ENCODE data around the gene HOGA1. TPM values are rescaled to one million over a fixed set of nuclear protein-coding genes. Genes with fewer than 3 reads are reported as not detected.

The HOGA1 gene
- total RNA-seq (0.46 and 0.91 TPM in 2 replicates), polyA plus RNA-seq (0.44 and 0.48 TPM in 2 replicates), polyA minus RNA-seq (0.42 and 0.49 TPM in 2 replicates), Bru-seq, nascent RNA (percentile 15 among the genes with signal in this experiment), BruChase-seq, experiment 1, labeled RNA remaining after a 6-hour chase (percentile 35 among the genes with signal in this experiment), BruChase-seq, experiment 2, labeled RNA remaining after a 2-hour chase (percentile 14 among the genes with signal in this experiment)
- 0.41 and 0.44 TPM in 2 replicates for polyA plus RNA-seq (2011; cell fraction: cytosol; rRNA removed)
- 0.60 and 0.61 TPM in 2 replicates for polyA plus RNA-seq (2011; cell fraction: nucleus; rRNA removed)
- polyA plus RNA-seq (2012) = 0.72 and 1.1 TPM in 2 replicates
- 0.41 TPM for polyA minus RNA-seq (2011; cell fraction: cytosol; rRNA and poly(A)+ RNA removed)
- polyA minus RNA-seq (2011; cell fraction: nucleus; rRNA and poly(A)+ RNA removed) = 0.43 and 0.96 TPM in 2 replicates
- long read RNA-seq, partial matches to known transcripts = 0 of 1 reads
- long read RNA-seq, other reads (novel, unspliced or antisense) = 0 of 1 reads

- H3K4me3 ChIP-seq (replicated peaks in 1 of 3; ENCODE audit: insufficient read depth in 1 of 3, low read depth in 1 of 3, low read length in 3 of 3) = no peak within 1 kb of the TSS
- H3K9ac ChIP-seq (replicated peaks; ENCODE audit: extremely low read depth, insufficient read depth, low read length) = no peak within 1 kb of the TSS
- no peaks in the 10 kb centered on the region for H3K36me3 ChIP-seq (ENCODE audit: control insufficient read depth in 2 of 2, extremely low read depth in 1 of 2, insufficient read depth in 2 of 2, low read length in 2 of 2)
- no peaks in the 10 kb centered on the region for H3K27me3 ChIP-seq (ENCODE audit: control insufficient read depth in 2 of 2, insufficient read depth in 2 of 2, low read length in 2 of 2)
- dilution Hi-C loops (cut with MboI; ENCODE audit: extremely low pct_ligation_motif_present, low sequenced_read_pairs) (no loop called here), intact Hi-C loops (cut with micrococcal nuclease) (loop anchor here (1.0 kb wide), 1 partner anchor 12 kb away; no protein-coding TSS in a partner anchor)
- BruUV-seq (replicated peaks) = no TSS peak
- H3K9me3 ChIP-seq (replicated peaks; ENCODE audit: control insufficient read depth, insufficient read depth, low read length) = no peaks in the 10 kb centered on the region
- no peak within 1 kb of the TSS for H3K27ac ChIP-seq (ENCODE audit: insufficient read depth, low read depth, low read length)
- FAIRE-seq (peak; percentile 86), DNase-seq (ENCODE audit: low read depth, low spot score) (peak; percentile 47)
- ChIA-PET CTCF (interaction anchor here (1.2 to 3.0 kb wide), 6 partner anchors 8 to 28 kb away, joined by 3 to 11 read pairs (median 8); partner anchors contain the start of gene ANKRD2), POLR2A (no interaction called here)
- H2AFZ ChIP-seq (ENCODE audit: low read depth, low read length) = peak within 1 kb of the TSS; percentile 28
- no peaks in the 10 kb centered on the region for H3K9me1 ChIP-seq (replicated peaks; ENCODE audit: control insufficient read depth, extremely low read depth, insufficient read depth, low read length)
- H3K4me2 ChIP-seq (ENCODE audit: insufficient read depth, low read length) = no peak within 1 kb of the TSS
- H3K79me2 ChIP-seq (ENCODE audit: control insufficient read depth, insufficient read depth, low read length) = no peaks in the 10 kb centered on the region
- TF ChIP-seq MAX (IDR thresholded peaks at IDR 0.05; ENCODE audit: insufficient read depth, insufficient read length) (peak; percentile 18), FOS (IDR thresholded peaks at IDR 0.05; ENCODE audit: borderline replicate concordance, insufficient read depth, low read length) (no peak), POLR2AphosphoS5 (IDR thresholded peaks at IDR 0.05; ENCODE audit: insufficient read depth, low read depth, low read length) (no peak), CTCF (IDR thresholded peaks at IDR 0.05; ENCODE audit: extremely low read depth in 1 of 2, insufficient read depth in 1 of 2, low read depth in 1 of 2, low read length in 2 of 2) (no peak), EZH2 (IDR thresholded peaks at IDR 0.05; ENCODE audit: borderline replicate concordance, low read depth, low read length, severe bottlenecking) (no peak), JUN (IDR thresholded peaks at IDR 0.05; ENCODE audit: borderline replicate concordance, insufficient read depth, insufficient read length, low read depth) (no peak), MYC (IDR thresholded peaks at IDR 0.05; ENCODE audit: low read depth, low read length) (no peak)
- H3K4me1 ChIP-seq (ENCODE audit: control insufficient read depth, extremely low read depth, insufficient read depth, low read length) = no peaks in the 10 kb centered on the region
- no peaks in the 10 kb centered on the region for H4K20me1 ChIP-seq (replicated peaks; ENCODE audit: control insufficient read depth, extremely low read depth, insufficient read depth, low read length)
Measured at GRCh38 chr10:97584060-97584797, at the start of gene HOGA1. HOGA1 (plus strand) TSS chr10:97584389; CDS start chr10:97584704, 315 bp downstream.
